NCI-H2227 (cell line): ENCODE measurements around the gene SLC49A4.

ENCODE experiments used
- DNase-seq: peaks from one replicate; lab custom pipeline; 2025; ENCODE audit not compliant: unreplicated experiment; lab: John Stamatoyannopoulos, UW

SLC49A4 gene

GRCh38 chr3:122785231-122785630, 9.6 kb upstream of the SLC49A4 start:
- no peak for DNase-seq

GRCh38 chr3:122786066-122786465, 8.8 kb upstream of the SLC49A4 start:
- no peak for DNase-seq

GRCh38 chr3:122787872-122788271, 7.0 kb upstream of the SLC49A4 start:
- DNase-seq = no peak

GRCh38 chr3:122789585-122790273, 5.1 kb upstream of the SLC49A4 start:
- DNase-seq = no peak

GRCh38 chr3:122793568-122794416, 1.1 kb upstream of the SLC49A4 start, which contains the start of gene HSPBAP1:
HSPBAP1 (minus strand) TSS chr3:122793831; CDS start chr3:122793680, 151 bp downstream.
- DNase-seq = no peak

GRCh38 chr3:122794483-122794778, 438 bp upstream of the SLC49A4 start:
- no peak for DNase-seq

GRCh38 chr3:122795674-122796195, 866 bp downstream of the SLC49A4 start:
- DNase-seq = no peak

- DNase-seq = peak; percentile 0
These were observed 2.4 kb downstream of the SLC49A4 start for GRCh38 chr3:122797291-122797690.

GRCh38 chr3:122799322-122799721, 4.5 kb downstream of the SLC49A4 start:
- no peak for DNase-seq

GRCh38 chr3:122800031-122800430, 5.2 kb downstream of the SLC49A4 start:
- no peak for DNase-seq

GRCh38 chr3:122800706-122801237, 5.9 kb downstream of the SLC49A4 start:
- DNase-seq = no peak

- DNase-seq = no peak
These were observed 7.5 kb downstream of the SLC49A4 start for GRCh38 chr3:122802323-122802722.

GRCh38 chr3:122803977-122804376, 9.1 kb downstream of the SLC49A4 start:
- no peak for DNase-seq

- no peak for DNase-seq
These were observed 15.9 kb downstream of the SLC49A4 start for GRCh38 chr3:122810734-122811133.

- DNase-seq = no peak
These were observed 21.7 kb downstream of the SLC49A4 start for GRCh38 chr3:122816587-122816986.

GRCh38 chr3:122824465-122825381, 29.9 kb downstream of the SLC49A4 start:
- no peak for DNase-seq

GRCh38 chr3:122825460-122825859, 30.6 kb downstream of the SLC49A4 start:
- DNase-seq = no peak

GRCh38 chr3:122826278-122826677, 31.4 kb downstream of the SLC49A4 start:
- no peak for DNase-seq

GRCh38 chr3:122828281-122828680, 33.4 kb downstream of the SLC49A4 start:
- no peak for DNase-seq

- no peak for DNase-seq
These were observed 40.7 kb downstream of the SLC49A4 start for GRCh38 chr3:122835590-122835989.

- no peak for DNase-seq
These were observed 48.7 kb downstream of the SLC49A4 start for GRCh38 chr3:122843604-122844003.
